Measurements from ENCODE around the gene KCNJ9.

DNA sequence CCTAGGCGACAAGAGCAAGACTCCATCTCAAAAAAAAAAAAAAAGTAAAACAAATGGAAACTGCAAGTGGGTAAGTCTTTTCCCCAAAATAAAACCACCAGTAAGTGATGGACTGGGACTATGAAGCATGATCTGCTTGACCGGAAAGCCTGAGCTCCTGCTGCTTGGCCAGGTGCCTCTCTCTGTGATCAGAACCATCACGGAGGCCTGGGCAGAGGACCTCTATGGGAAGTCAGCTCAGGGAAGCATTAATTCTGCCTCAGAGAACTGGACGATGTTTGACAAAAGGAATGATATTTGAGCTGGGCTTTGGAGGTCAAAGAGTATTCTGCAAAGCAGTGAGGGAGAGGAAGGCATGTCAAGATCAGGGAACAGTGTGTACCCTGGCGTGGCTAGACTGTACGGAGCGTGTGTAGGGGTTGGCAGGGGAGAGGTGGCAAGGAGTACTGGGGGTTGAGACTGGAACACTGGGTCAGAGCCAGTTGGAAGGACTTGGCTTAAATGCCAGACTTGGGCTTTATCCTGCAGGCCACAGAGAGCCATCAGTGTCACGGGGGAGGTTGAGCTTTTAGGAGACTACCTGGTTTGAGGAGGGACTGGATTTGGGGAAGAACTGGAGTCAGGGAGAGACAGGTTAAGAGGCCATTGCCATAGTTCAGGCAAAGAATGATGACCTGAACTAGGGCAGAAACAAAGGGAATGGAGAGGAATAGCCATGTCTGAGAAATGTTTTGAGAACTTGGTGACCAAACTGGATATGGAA is 50.6 kb downstream of the KCNJ9 start:
- TF ChIP-seq, protein P1, sequence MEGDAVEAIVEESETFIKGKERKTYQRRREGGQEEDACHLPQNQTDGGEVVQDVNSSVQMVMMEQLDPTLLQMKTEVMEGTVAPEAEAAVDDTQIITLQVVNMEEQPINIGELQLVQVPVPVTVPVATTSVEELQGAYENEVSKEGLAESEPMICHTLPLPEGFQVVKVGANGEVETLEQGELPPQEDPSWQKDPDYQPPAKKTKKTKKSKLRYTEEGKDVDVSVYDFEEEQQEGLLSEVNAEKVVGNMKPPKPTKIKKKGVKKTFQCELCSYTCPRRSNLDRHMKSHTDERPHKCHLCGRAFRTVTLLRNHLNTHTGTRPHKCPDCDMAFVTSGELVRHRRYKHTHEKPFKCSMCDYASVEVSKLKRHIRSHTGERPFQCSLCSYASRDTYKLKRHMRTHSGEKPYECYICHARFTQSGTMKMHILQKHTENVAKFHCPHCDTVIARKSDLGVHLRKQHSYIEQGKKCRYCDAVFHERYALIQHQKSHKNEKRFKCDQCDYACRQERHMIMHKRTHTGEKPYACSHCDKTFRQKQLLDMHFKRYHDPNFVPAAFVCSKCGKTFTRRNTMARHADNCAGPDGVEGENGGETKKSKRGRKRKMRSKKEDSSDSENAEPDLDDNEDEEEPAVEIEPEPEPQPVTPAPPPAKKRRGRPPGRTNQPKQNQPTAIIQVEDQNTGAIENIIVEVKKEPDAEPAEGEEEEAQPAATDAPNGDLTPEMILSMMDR (conservative IDR thresholded peaks at IDR 0.05; ENCODE audit: low read length) = no peak
- no peak for TF ChIP-seq EZH2phosphoT487 (IDR thresholded peaks at IDR 0.05; ENCODE audit: borderline replicate concordance)
